Activated CD8-positive, alpha-beta T cell treated with anti-CD3 and anti-CD28 coated beads, Interleukin-2, amount 10 ng/mL, durations not matched to agents 7 days and 5 days (primary cell): ENCODE data around the gene PLD2. TPM values are rescaled to one million over a fixed set of nuclear protein-coding genes. Genes with fewer than 3 reads are reported as not detected.
"Not testable (repeated sequence)": the region's sequence is repeated elsewhere in the genome, so short reads cannot be mapped to it uniquely, and the experiment has no call there.

Experiments used
- ATAC-seq: fragments of 150-1000 bp; cut with Tn5 transposase; one replicate; pipeline ENCODE4 v1.10.0; 2021; ENCODE audit warnings: moderate library complexity
- CTCF ChIA-PET: fragments of 350-600 bp; sonication (Branson Sonifier 250); formaldehyde crosslinking; loops from one replicate; lab custom pipeline; 2021; ENCODE audit warnings: antibody characterized with exemption; lab: Charles Lee
- POLR2A ChIA-PET: fragments of 350-600 bp; sonication (Branson Sonifier 250); formaldehyde crosslinking; loops from one replicate; lab custom pipeline; 2021; ENCODE audit warnings: antibody characterized with exemption; lab: Charles Lee
- DNase-seq: peaks from one replicate; pipeline ENCODE4 v3.0.0-alpha.2; 2020
- H3K27ac Mint-ChIP-seq: one replicate; pipeline ENCODE4 v1.8.0; 2021; ENCODE audit warnings: mild to moderate bottlenecking, mixed read lengths
- H3K27me3 Mint-ChIP-seq: one replicate; pipeline ENCODE4 v1.8.0; 2021; ENCODE audit warnings: low read depth, mixed read lengths
- H3K36me3 Mint-ChIP-seq: one replicate; pipeline ENCODE4 v1.8.0; 2021; ENCODE audit warnings: low read depth, mixed read lengths
- H3K4me1 Mint-ChIP-seq: one replicate; pipeline ENCODE4 v1.8.0; 2021; ENCODE audit warnings: low read depth, mixed read lengths
- H3K4me3 Mint-ChIP-seq: one replicate; pipeline ENCODE4 v1.8.0; 2021; ENCODE audit warnings: mild to moderate bottlenecking, mixed read lengths
- H3K9me3 Mint-ChIP-seq: one replicate; pipeline ENCODE4 v1.8.0; 2022; ENCODE audit warnings: mixed read lengths; ENCODE audit not compliant: insufficient read depth
- total RNA-seq, 2 experiments: library from RNA; stranded (reverse); gene quantifications; one replicate each; pipeline ENCODE4 v1.2.3, GENCODE V29; 2021

The PLD2 gene
- total RNA-seq, 2 experiments from 2014 or later = 11.6 to 20.0 TPM

DNA sequence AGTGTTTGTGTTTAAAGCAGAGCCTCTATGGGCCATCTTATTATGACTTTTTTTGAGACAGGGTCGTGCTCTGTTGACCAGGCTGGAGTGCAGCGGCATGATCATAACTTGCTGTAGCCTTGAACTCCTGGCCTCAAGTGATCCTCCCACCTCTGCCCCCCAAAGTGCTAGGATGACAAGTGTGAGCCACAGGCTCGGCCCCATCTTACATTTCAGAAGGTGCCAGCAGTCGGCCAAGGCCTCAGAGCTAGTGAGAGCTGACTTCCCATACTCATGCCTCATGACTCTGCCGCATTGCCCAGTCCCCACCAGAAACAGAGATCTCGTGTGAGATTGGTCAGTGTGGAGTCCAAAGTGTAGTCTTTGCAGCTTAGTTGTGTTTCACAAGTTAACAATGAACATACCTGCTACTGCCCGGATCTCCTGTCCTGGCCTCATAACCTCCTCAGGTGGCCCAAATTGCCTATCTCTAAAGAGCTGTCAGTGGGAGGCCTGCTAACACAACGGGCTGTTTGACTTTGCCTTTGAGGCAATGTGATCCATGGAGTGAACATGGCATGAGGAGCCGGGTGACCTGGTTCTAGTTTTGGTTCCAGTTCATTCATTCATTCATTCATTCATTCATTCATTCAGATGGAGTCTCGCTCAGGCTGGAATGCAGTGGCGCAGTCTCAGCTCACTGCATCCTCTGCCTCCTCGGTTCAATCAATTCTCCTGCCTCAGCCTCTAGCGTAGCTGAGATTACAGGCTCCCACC is 39.9 kb downstream of the PLD2 start:
- H3K4me1 Mint-ChIP-seq = peaks cover 3% of the 10 kb centered on the region
- H3K27me3 Mint-ChIP-seq = peaks cover 9% of the 10 kb centered on the region
- no peak overlapping the region for H3K4me3 Mint-ChIP-seq
- H3K9me3 Mint-ChIP-seq = no peaks in the 10 kb centered on the region
- no peak for ATAC-seq
- ChIA-PET POLR2A (no interaction called here), CTCF (no interaction called here)
- H3K27ac Mint-ChIP-seq = no peak overlapping the region
- H3K36me3 Mint-ChIP-seq = peaks cover 8% of the 10 kb centered on the region
- DNase-seq = no peak

DNA sequence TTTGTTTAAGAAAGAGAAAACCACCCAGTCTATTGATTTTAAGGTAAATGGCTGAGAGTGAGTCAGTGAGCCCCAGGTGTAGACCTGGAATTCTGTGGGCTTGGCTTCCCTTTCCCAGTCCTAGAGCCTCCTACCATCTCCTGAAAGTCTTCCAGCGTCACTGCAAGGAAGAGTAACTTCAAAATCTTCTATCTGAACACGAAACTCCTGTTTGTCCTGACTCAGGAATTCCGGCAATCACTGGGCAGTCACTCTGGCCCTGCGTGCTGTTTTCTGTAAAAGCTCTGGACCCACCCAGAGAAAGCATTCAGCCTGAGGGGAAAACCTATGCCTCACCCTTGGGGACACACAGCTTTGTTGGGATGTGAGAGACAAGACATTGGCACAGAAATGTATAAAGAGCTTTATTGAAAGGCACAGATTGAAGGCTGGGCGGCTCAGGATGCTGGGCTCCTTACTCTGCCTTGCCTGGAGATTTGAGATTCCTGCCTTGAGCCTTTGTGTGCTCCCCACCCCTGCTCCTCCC is 42.1 kb downstream of the PLD2 start:
- Mint-ChIP-seq H3K9me3 (peaks cover 6% of the 10 kb centered on the region), H3K4me1 (peaks cover 10% of the 10 kb centered on the region), H3K27ac (no peak overlapping the region), H3K27me3 (peaks cover 9% of the 10 kb centered on the region), H3K4me3 (no peak overlapping the region), H3K36me3 (peaks cover 18% of the 10 kb centered on the region)
- no peak for DNase-seq
- POLR2A ChIA-PET = interaction anchor here (0.7 kb wide), 1 partner anchor 118 kb away, joined by 3 read pairs; no protein-coding TSS in a partner anchor
- no peak for ATAC-seq
- CTCF ChIA-PET = no interaction called here

DNA sequence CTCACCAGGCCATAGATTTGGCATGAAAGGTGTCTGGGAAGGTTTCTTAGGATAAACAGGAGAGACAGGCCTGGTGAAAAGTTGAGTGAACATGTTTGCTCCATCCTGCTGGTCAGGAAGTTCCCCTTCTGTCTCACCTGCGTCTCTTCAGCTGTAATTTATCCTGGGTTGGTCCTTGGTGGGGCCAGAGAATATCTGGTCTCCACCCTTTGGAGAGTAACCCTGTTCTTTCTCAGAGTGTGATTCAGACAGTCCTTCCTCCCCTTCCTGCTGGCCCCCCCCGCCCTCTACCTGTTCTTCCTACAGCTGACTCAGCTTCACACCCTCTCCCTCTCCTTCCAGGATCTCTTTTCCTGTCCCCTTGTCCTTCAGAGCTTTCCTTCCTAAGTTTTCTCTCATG is 43.3 kb downstream of the PLD2 start:
- Mint-ChIP-seq H3K36me3 (peaks cover 23% of the 10 kb centered on the region), H3K9me3 (peaks cover 6% of the 10 kb centered on the region), H3K27ac (no peak overlapping the region), H3K27me3 (peaks cover 9% of the 10 kb centered on the region), H3K4me3 (no peak overlapping the region), H3K4me1 (peaks cover 11% of the 10 kb centered on the region)
- ATAC-seq (no peak), DNase-seq (no peak)
- ChIA-PET CTCF (no interaction called here), POLR2A (no interaction called here)

DNA sequence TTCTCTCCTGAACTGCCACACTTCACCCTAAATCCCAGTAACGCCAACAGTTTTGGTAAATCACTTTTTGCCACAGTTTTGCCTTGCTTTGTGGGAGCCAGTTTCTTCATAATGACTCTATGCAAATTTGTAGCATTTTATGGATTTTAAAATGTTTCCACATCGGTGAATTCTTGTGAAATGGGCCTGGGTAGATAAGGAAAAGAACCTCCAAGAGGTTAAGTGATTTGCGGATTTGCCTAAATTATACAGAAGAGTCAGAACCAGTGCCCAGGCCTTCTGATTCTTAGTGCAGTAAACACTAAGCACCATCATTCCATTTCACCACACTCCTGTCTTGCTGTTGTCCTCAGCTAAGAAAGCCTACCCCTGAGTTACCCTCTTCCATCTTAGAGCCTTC is 44.1 kb downstream of the PLD2 start:
- DNase-seq = no peak
- H3K4me1 Mint-ChIP-seq = peaks cover 11% of the 10 kb centered on the region
- peaks cover 6% of the 10 kb centered on the region for H3K9me3 Mint-ChIP-seq
- no peak for ATAC-seq
- H3K4me3 Mint-ChIP-seq = no peak overlapping the region
- peaks cover 9% of the 10 kb centered on the region for H3K27me3 Mint-ChIP-seq
- ChIA-PET CTCF (no interaction called here), POLR2A (no interaction called here)
- H3K36me3 Mint-ChIP-seq = peaks cover 24% of the 10 kb centered on the region
- H3K27ac Mint-ChIP-seq = no peak overlapping the region

DNA sequence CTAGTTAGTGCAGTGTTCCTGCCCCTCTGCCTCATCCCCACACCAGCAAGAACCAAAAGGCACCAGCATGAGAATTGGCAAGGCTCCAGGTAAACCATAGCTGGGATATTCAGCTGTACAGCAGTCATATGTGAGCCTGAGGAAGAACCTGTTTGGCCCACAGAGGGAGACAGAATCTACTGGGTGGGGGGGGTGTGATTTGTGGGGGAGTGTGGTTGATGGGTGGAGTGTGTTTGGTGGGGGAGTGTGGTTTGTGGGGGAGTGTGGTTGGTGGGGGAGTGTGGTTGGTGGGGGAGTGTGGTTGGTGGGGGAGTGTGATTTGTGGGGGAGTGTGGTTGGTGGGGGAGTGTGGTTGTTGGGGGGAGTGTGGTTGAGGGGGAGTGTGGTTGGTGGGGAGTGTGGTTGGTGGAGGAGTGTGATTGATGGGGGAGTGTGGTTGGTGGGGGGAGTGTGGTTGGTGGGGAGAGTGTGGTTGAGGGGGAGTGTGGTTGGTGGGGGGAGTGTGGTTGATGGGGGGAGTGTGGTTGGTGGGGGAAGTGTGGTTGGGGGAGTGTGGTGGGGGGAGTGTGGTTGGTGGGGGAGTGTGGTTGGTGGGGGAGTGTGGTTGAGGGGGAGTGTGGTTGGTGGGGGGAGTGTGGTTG is 45.7 kb downstream of the PLD2 start:
- ChIA-PET CTCF (no interaction called here), POLR2A (interaction anchor here (0.7 kb wide), 1 partner anchor 527 kb away, joined by 4 read pairs; no protein-coding TSS in a partner anchor)
- no peak for DNase-seq
- Mint-ChIP-seq H3K27ac (peak overlapping the region; percentile 62), H3K9me3 (peaks cover 6% of the 10 kb centered on the region), H3K4me3 (peak overlapping the region; percentile 39), H3K36me3 (peaks cover 28% of the 10 kb centered on the region), H3K27me3 (peaks cover 9% of the 10 kb centered on the region), H3K4me1 (peaks cover 11% of the 10 kb centered on the region)
- ATAC-seq = no peak

DNA sequence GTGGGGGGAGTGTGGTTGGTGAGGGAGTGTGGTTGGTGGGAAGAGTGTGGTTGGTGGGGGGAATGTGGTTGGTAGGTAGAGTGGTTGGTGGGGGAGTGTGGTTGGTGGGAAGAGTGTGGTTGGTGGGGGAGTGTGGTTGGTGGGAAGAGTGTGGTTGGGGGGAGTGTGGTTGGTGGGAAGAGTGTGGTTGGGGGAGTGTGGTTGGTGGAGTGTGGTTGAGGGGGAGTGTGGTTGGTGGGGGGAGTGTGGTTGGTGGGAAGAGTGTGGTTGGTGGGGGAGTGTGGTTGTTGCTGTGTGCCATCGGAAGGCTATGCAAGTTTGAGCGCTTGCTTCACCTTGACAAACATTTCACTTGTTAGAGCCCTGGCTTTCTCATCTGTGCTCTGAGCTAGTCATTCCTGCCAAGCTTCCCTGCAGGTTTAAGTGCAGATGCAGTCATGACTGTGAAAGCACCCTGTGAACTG is 46.3 kb downstream of the PLD2 start:
- Mint-ChIP-seq H3K9me3 (peaks cover 6% of the 10 kb centered on the region), H3K4me3 (no peak overlapping the region), H3K27me3 (peaks cover 9% of the 10 kb centered on the region), H3K4me1 (peaks cover 11% of the 10 kb centered on the region), H3K36me3 (peaks cover 28% of the 10 kb centered on the region), H3K27ac (peak overlapping the region; percentile 43)
- CTCF ChIA-PET = no interaction called here
- POLR2A ChIA-PET = interaction anchor here (0.8 kb wide), 1 partner anchor 87 kb away, joined by 3 read pairs; the partner anchor contains the start of gene RNF167
- DNase-seq = no peak
- no peak for ATAC-seq

DNA sequence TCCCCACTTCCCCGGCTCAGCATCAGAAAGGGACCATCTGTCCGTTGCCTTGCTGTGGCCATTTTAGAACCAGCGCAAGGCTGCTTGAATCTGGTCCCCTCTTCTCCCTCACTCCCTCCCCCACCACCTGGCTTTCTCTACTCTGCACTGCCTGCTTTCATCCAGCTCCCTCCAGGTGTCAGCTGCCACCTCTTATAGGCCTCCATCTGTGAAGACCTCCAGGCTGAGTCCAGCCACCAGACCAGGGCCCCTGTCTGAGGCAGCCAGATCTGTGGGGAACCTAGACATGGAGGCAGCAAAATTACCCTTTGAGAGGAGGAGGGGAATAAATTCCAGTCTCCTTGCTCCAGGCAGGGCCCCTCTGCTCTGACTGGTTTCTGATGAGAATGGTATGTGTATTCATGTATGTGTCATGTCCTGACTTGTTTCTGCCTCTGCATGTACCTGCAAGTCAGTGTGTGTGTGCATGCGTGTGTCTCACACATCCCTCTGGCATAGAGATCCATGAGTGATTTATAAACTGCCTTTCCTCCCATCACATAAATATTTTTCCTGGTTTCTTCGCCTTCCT is 47.2 kb downstream of the PLD2 start:
- ATAC-seq (no peak), DNase-seq (no peak)
- Mint-ChIP-seq H3K36me3 (peaks cover 31% of the 10 kb centered on the region), H3K4me1 (peaks cover 13% of the 10 kb centered on the region), H3K27me3 (peaks cover 9% of the 10 kb centered on the region), H3K27ac (peak overlapping the region; percentile 48), H3K9me3 (peaks cover 6% of the 10 kb centered on the region), H3K4me3 (no peak overlapping the region)
- POLR2A ChIA-PET = no interaction called here
- CTCF ChIA-PET = no interaction called here

DNA sequence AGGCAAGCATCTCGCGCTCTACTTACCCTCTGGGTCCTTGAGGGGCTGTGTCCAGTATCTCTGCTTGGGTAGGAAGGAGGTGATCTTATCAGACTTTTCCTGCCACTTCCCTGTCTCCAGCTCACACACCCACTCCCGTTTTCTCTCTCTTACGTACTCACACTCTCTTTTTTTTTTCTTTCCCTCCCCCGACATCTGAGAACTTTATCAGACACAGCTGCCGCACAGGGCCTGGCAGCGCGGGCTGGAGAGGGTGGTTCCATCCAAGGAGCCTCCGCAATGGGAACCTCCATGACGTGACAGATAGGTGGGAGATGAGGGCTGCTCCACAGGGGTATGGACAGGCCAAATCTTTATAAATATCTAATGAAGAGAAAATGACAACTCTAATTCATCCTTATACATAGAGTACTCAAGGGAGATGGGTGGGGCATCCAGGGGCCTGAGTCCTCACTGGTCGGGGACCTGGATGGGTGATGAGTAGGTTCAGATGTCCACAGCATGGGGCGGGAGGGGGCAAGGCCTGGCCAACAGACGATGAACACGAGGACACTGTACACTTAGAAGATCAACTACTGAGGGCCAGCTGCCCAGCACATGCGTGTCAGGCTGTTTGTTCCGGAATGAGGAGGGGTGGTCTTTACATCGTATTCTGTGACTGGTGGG is 49.5 kb downstream of the PLD2 start:
- peaks cover 25% of the 10 kb centered on the region for H3K36me3 Mint-ChIP-seq
- ChIA-PET POLR2A (interaction anchor here (0.6 kb wide), 1 partner anchor 142 kb away, joined by 5 read pairs; no protein-coding TSS in a partner anchor), CTCF (no interaction called here)
- H3K4me1 Mint-ChIP-seq = peaks cover 10% of the 10 kb centered on the region
- H3K27ac Mint-ChIP-seq = no peak overlapping the region
- H3K9me3 Mint-ChIP-seq = peaks cover 6% of the 10 kb centered on the region
- peaks cover under 1% of the 10 kb centered on the region for H3K27me3 Mint-ChIP-seq
- no peak overlapping the region for H3K4me3 Mint-ChIP-seq
- no peak for DNase-seq
- ATAC-seq = no peak

DNA sequence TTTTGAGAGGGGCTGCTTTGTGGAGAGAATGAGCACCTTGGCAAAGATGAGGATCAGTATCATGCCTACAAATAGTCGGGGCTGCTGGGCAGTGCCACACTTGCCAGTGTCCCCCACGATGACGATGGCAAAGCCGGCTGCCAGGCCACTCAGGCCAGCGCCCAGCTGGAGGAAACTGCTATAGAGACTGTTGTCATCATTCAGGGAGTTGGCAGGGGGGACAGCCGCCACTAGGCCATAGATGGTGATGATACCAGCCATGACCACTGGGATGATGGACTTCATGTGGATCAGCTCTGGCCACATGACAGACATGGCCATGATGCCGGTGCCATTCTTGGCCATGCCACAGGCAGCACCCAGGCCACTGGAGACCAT is 50.0 kb downstream of the PLD2 start:
- Mint-ChIP-seq H3K27me3 (no peaks in the 10 kb centered on the region), H3K4me3 (no peak overlapping the region), H3K36me3 (peaks cover 23% of the 10 kb centered on the region), H3K9me3 (peaks cover 5% of the 10 kb centered on the region), H3K27ac (no peak overlapping the region), H3K4me1 (peaks cover 10% of the 10 kb centered on the region)
- ChIA-PET POLR2A (no interaction called here), CTCF (no interaction called here)
- DNase-seq = no peak
- ATAC-seq = no peak

DNA sequence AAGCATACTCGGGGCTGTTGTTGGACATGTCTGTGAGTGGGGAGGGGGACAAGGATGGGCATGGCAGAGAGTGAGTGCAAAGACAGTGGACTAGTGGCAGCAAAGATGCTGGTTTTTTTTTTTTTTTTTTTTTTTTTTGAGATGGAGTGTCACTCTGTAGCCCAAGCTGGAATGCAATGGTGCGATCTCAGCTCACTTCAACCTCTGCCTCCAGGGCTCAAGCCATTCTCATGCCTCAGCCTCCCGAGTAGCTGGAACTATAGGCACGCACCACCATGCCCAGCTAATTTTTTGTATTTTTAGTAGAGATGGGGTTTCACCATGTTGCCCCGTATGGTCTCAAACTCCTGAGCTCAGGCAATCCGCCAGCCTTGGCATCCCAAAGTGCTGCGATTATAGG is 50.4 kb downstream of the PLD2 start:
- DNase-seq, H3K27ac Mint-ChIP-seq, POLR2A ChIA-PET, ATAC-seq, H3K4me3 Mint-ChIP-seq, H3K27me3 Mint-ChIP-seq, H3K9me3 Mint-ChIP-seq, H3K4me1 Mint-ChIP-seq: not testable (repeated sequence)
- H3K36me3 Mint-ChIP-seq = peaks cover 19% of the 10 kb centered on the region
- CTCF ChIA-PET = interaction anchor here (0.9 kb wide), 1 partner anchor 61 kb away, joined by 4 read pairs; no protein-coding TSS in a partner anchor

DNA sequence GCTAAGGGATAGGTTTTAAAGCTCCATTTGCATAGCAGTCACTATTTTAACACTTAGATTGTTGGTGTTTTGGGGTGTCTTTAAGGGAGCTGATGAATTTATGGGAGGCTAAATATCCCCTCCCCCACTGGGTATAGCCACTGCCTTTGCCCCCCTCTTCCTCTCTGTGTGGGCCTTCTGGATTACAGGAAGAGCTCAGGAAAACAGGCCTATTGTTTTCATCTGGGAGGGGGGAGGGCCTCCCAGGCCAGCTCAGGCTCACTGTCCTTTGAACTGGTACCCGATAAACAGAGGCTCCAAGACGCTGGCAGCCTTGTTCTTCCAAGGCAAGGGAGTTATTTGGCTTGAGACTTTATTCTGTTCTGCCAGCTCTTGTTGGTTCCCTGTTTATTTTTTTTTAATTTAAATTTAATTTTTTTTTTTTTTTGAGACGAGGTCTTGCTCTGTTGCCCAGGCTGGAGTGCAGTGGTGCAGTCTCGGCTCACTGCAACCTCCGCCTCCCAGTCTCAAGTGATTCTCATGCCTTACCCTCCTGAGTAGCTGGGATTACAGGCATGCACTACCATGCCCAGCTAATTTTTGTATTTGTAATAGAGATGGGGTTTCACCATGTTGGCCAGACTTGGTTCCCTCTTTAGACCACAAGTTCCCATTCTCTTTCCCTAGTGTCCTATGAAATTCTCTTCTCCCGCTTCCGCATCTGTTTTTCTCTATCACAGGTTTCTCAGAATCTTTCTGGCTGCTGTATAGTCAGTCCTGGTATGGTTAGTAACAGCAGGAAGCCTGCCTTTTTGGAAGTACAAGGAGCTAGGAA is 51.3 kb downstream of the PLD2 start:
- Mint-ChIP-seq H3K36me3 (peaks cover 17% of the 10 kb centered on the region), H3K27me3 (no peaks in the 10 kb centered on the region), H3K4me3 (no peak overlapping the region), H3K4me1 (peaks cover 6% of the 10 kb centered on the region), H3K27ac (no peak overlapping the region), H3K9me3 (no peaks in the 10 kb centered on the region)
- DNase-seq = no peak
- ATAC-seq = no peak
- CTCF ChIA-PET = interaction anchor here (0.9 to 1.5 kb wide), 3 partner anchors 24 to 234 kb away, joined by 3 to 4 read pairs (median 4); no protein-coding TSS in a partner anchor
- POLR2A ChIA-PET = no interaction called here
